ENCODE results near the gene EIF6. TPM values are rescaled to one million over a fixed set of nuclear protein-coding genes. Genes with fewer than 3 reads are reported as not detected.

EIF6 gene
- total and polyA plus RNA-seq, 2 of the 8 experiments (the other 6 are each of a cell fraction or from before 2014, with no cell fraction given) = 184 to 319 TPM

GRCh38 chr20:35246723-35247122, 37.8 kb downstream of the EIF6 start:
- FAIRE-seq (no peak), DNase-seq (ENCODE audit: low read depth in 1 of 2, low spot score in 2 of 2) (no peak)
- Histone ChIP-seq H4K8ac (ENCODE audit: extremely low read depth, insufficient read depth, low read length) (no peak overlapping the region), H2AFZ (ENCODE audit: low read length) (no peak overlapping the region), H4K91ac (replicated peaks; ENCODE audit: insufficient read length, low read length) (no peak overlapping the region), H3K18ac (ENCODE audit: extremely low read depth, low read length) (no peak overlapping the region), H3K56ac (replicated peaks; ENCODE audit: insufficient read length, low read depth, low read length) (no peak overlapping the region), H3K9me3 (ENCODE audit: insufficient read depth in 2 of 2, low read depth in 1 of 2, low read length in 1 of 2) (no peaks in the 10 kb centered on the region), H3K23me2 (ENCODE audit: low read depth, low read length) (no peaks in the 10 kb centered on the region), H3K27ac (ENCODE audit: low read depth, low read length) (no peak overlapping the region), H2BK15ac (ENCODE audit: low read length) (no peak overlapping the region), H3K27me3 (replicated peaks in 1 of 4; ENCODE audit: control insufficient read depth in 3 of 4, extremely low read depth in 1 of 4, insufficient read depth in 3 of 4, low read length in 3 of 4) (no peaks in the 10 kb centered on the region), H2BK20ac (ENCODE audit: low read length) (no peak overlapping the region), H3K14ac (ENCODE audit: insufficient read length) (no peak overlapping the region), H3K4ac (replicated peaks; ENCODE audit: insufficient read length, low read depth, low read length) (no peak overlapping the region), H3K23ac (ENCODE audit: insufficient read length) (no peak overlapping the region), H2AK5ac (ENCODE audit: low read depth, low read length) (no peak overlapping the region), H2BK12ac (ENCODE audit: low read depth, low read length) (no peak overlapping the region), H3K79me1 (ENCODE audit: low read depth, low read length) (no peaks in the 10 kb centered on the region), H4K5ac (ENCODE audit: insufficient read length, low read depth, low read length) (no peak overlapping the region), H2BK120ac (replicated peaks; ENCODE audit: low read depth, low read length) (no peak overlapping the region), H3K36me3 (ENCODE audit: control insufficient read depth in 2 of 4, insufficient read depth in 4 of 4, low read length in 3 of 4) (peaks cover 0 to 8% (median 0%) of the 10 kb centered on the region in 4 experiments; a peak in 3 of 8 replicates), H4K20me1 (replicated peaks in 1 of 2; ENCODE audit: control insufficient read depth in 1 of 2, insufficient read depth in 2 of 2, low read length in 2 of 2) (no peaks in the 10 kb centered on the region), H3K4me3 (ENCODE audit: extremely low read depth in 1 of 4, insufficient read depth in 2 of 4, low read depth in 3 of 4, low read length in 4 of 4) (no peak overlapping the region), H3K4me2 (ENCODE audit: insufficient read depth in 1 of 2, low read depth in 2 of 2, low read length in 2 of 2) (no peak overlapping the region), H3K4me1 (replicated peaks in 1 of 4; ENCODE audit: control insufficient read depth in 3 of 4, insufficient read depth in 4 of 4, low read length in 3 of 4) (peaks cover 0 to 3% (median 0%) of the 10 kb centered on the region in 4 experiments; a peak in 1 of 7 replicates), H3K9ac (replicated peaks in 1 of 4; ENCODE audit: extremely low read depth in 1 of 4, low read depth in 3 of 4, low read length in 3 of 4) (no peak overlapping the region), H2BK5ac (ENCODE audit: low read depth, low read length) (no peak overlapping the region), H3K79me2 (ENCODE audit: control insufficient read depth in 1 of 2, insufficient read depth in 2 of 2, low read length in 2 of 2) (no peaks in the 10 kb centered on the region)
- WGBS, 2 experiments (ENCODE audit: extremely low coverage in 1 of 2, insufficient coverage in 1 of 2, insufficient read length in 1 of 2, insufficient replicate concordance in 2 of 2, low coverage in 1 of 2, low lambda C conversion rate in 2 of 2, missing lambda C conversion rate in 1 of 2) = 94% methylated on average over 12 of the region's 12 CpGs; no CpG with 5 or more reads in 1 of the 2 experiments
- ChIA-PET CTCF (ENCODE audit: partially characterized antibody) (interaction anchor here (0.6 to 1.7 kb wide), 2 partner anchors 17 to 22 kb away, joined by 3 to 5 read pairs; no protein-coding TSS in a partner anchor), POLR2A (ENCODE audit: partially characterized antibody) (no interaction called here)
- TF ChIP-seq RNF2 (IDR thresholded peaks at IDR 0.05; ENCODE audit: borderline replicate concordance, low read depth, low read length, missing control alignments, poor library complexity, severe bottlenecking) = no peak
- TF ChIP-seq TAF7 (optimal IDR thresholded peaks at IDR 0.05; ENCODE audit: borderline replicate concordance, low read depth, low read length) = no peak
- TF ChIP-seq RFX5 (IDR thresholded peaks at IDR 0.05; ENCODE audit: borderline replicate concordance, low read depth, low read length) = no peak
- no peak for TF ChIP-seq TEAD4 (IDR thresholded peaks at IDR 0.05; ENCODE audit: low read depth, low read length)
- TF ChIP-seq ZNF274 (IDR thresholded peaks at IDR 0.05; ENCODE audit: borderline replicate concordance, extremely low read depth, low read length) = no peak
- TF ChIP-seq SIRT6 (IDR thresholded peaks at IDR 0.05; ENCODE audit: low read length) = no peak
- no peak for TF ChIP-seq TAF1 (IDR thresholded peaks at IDR 0.05; ENCODE audit: low read depth, low read length)
- no peak for TF ChIP-seq E2F6 (IDR thresholded peaks at IDR 0.05)
- TF ChIP-seq CTCF (IDR thresholded peaks at IDR 0.05; ENCODE audit: control extremely low read depth in 1 of 3, insufficient read depth in 1 of 3, low read depth in 1 of 3, low read length in 3 of 3) = no peak
- no peak for TF ChIP-seq KDM1A (IDR thresholded peaks at IDR 0.05; ENCODE audit: borderline replicate concordance, low read length)
- TF ChIP-seq SUZ12 (IDR thresholded peaks at IDR 0.05; ENCODE audit: low read length) = no peak

All from H1 (cell line).